Right ventricle myocardium superior (tissue), 1 donor: ENCODE measurements around the gene CAPS. TPM values are rescaled to one million over a fixed set of nuclear protein-coding genes. Genes with fewer than 3 reads are reported as not detected.
"Not testable (repeated sequence)": the region's sequence is repeated elsewhere in the genome, so short reads cannot be mapped to it uniquely, and the experiment has no call there.

Experiments
- ATAC-seq: fragments of 200-7000 bp; cut with Tn5 transposase; one replicate; pipeline ENCODE4 v1.9.1; 2020; ENCODE audit warnings: mild to moderate bottlenecking; ENCODE audit not compliant: poor library complexity
- DNase-seq: peaks from one replicate; pipeline ENCODE4 v3.0.0-alpha.2; 2020
- intact Hi-C: fragments of 100-400 bp; cut with DNase I; formaldehyde crosslinking; loops from one replicate; pipeline ENCODE4 v1.11.2; 2022
- total RNA-seq: library from RNA; stranded (reverse); fragmentation: NEBNext Ultra II Directional; extraction: Animal tissue kit (Norgen Biotek cat#: 25700); gene quantifications from one replicate; pipeline ENCODE4 v1.2.1, GENCODE V29; 2021
- donor health status: DM: no; HTN: yes; CAD: no; lungs with severe emphysema.

Gene CAPS
- total RNA-seq, 1 donor from 2014 or later: 3.4 TPM

DNA sequence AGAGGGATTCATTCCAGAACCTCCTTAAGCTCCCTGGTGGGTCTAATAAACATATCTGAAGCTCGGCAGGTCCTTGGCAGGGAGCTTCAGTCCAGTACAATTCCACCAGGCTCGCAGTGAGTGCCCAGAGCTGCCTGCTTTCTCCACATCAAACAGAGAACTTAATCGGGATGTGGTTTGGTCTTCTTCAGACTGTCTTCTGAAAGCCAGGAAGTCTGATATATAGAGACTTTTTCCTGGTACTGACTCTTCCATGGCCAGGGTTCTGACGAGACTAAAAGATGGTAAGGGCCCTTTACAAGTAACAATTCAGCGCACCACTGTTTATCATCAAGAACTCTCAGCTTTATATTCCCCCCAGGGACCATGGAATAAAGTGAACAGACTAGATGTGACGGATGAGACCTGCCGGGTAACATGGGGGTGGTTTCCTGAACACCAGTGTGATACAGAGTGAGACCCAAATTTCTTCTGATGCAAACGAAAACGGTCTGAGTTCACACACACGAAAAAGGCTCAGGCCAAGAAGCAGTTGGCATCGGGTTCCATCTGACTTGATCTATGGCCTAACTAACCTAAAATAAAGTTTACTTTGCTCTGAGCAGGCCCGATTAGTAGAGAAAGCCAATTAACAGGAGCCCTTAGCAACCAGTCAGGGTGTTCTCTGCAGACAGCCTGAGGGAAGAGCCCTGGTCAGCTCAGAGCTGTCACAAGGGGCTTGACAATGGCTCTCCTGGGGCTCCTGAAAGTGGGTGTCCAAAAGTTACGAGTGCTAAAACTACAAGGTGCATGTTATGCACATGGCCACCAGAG lies 34.9 kb downstream of the CAPS start:
- DNase-seq (no peak), ATAC-seq (peak; percentile 22)
- intact Hi-C loops: no loop called here

DNA sequence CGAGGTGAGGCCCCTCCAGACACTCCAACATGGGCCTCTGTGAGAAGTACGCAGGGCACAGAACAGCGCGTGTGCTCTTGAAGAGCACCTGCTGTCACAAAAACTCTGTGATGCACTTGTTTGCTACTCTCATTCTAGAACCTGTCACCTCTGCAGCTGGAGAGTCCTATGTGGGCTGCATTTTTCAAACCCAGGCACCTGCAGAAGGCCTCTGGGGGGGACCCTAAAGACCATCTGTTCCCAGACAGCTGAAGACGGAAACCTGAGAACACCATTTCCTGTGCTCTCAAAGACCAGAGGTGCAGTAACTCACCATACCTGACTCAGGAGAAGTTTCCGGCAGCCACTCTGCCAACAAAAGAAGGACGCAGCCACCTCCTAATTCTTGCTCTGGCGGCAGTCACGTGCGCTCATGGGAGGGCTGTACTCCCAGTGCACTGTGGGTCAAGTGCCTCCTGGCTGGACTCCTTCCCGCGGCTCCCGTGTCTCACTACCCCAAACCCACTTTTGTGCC lies 35.8 kb downstream of the CAPS start:
- ATAC-seq (peak; percentile 49), DNase-seq (peak; percentile 69)
- intact Hi-C loops: no loop called here

DNA sequence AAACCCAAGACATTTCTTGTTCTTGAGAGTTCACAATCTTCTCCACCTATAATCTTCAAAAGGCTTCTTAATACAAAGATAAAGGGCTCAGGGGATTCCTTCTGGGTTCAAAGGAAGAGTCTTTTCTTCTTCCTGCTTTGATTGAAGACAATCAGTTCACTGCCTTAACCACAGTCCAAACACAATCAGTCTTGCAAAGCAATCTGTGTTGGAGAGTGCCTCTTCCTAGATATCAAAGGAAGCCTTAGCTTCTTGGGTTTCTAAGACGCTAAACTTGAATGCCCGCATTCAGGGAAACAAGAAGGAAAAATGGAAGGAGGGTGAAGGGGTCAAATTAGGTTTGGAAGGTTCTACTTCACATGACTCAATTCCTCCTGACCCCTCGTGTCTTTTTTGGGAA lies 36.7 kb downstream of the CAPS start:
- ATAC-seq (no peak), DNase-seq (no peak)
- intact Hi-C loops: no loop called here

DNA sequence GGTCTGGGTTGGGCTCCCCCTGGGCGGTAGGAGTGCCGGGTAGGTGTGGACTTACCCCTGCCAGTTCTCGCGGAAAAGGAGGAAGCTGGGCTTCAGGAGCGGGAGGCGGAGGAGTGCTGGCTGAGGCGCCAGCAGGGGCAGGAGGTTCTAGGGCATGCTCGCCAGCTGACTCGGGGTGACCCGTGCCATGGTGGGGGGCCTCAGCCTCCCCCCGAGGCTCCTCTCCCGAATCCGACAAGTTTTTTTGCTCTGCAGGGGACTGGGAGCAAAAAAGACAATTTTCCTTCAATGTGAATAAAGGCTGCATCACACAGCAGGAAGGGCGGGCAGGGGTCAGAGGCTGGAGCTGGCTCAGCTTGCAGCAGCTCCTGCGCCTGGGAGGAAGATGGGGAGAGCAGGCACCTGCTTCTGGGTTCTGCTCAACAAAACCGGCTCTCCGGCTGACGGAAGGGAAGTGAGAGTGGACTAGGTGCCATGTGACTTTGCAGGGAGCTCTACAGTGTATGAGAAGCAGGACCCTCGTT lies 37.3 kb downstream of the CAPS start:
- DNase-seq (no peak), ATAC-seq (peak; percentile 10)
- intact Hi-C loops: no loop called here

DNA sequence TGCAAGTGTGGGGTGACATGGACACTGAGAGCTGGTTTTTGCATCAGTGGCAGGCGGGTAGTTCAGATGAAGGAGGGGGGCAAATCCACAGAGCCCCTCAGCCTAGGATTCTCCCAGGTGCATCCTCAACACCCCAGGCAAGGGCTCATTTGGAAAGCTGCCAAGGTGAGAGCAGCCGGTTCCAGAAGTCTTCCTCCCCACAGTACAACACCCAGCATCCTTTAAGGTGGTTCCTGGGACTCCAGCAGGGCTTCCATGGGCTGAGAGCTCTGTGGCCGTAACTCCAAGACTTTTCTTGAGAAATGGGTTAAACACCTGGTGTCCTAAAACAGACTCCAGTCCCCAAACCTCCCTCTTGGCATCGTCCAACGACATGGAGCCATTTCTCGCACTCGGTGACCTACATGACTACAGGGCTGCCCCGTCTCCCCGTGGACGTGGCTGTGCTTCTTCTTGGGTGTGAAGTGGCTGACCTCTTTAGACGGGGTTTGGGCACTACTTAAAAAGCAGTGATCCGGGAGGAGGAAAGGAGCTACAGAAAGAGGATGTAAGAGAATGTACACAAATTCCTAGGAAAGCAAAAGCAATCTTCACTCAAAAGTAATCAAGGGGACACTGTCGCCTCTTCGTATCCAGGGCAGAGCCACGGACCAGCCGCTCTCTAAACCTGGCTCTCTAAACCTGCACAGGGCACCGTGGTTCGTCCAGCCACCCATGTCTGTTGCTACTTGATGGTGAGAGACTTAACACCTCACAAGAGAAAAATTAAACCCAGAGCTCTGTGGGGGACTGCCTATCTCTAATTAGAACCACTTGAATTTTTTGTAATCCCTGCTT lies 38.4 kb downstream of the CAPS start:
- intact Hi-C loops: no loop called here
- ATAC-seq: no peak
- no peak for DNase-seq

DNA sequence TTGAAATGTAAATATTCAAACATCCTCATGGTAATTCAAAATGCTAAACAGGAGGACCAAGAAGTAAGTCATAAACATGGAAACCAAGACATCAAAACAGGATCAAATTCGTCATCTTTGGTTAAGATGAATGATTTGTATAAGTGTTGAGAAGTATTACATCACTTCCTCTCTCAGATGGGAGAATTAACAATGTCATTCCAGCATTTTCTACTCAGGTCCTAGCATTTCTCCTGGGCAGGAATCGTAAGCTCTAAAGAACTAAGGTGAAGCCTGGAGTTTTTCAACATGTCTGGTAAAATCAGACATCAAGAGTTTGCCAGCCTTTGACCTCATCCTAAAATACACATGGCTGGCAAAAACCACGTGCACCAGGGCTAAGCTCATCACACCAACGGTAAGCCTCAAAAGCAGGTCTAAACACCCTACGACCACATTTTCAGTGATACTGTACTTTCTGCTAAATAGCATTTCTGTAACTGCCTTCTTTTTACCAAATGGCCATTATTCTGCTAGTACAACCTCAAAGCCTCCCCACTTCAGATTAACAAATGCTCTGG lies 39.1 kb downstream of the CAPS start:
- intact Hi-C loops: no loop called here
- no peak for ATAC-seq
- DNase-seq: no peak

DNA sequence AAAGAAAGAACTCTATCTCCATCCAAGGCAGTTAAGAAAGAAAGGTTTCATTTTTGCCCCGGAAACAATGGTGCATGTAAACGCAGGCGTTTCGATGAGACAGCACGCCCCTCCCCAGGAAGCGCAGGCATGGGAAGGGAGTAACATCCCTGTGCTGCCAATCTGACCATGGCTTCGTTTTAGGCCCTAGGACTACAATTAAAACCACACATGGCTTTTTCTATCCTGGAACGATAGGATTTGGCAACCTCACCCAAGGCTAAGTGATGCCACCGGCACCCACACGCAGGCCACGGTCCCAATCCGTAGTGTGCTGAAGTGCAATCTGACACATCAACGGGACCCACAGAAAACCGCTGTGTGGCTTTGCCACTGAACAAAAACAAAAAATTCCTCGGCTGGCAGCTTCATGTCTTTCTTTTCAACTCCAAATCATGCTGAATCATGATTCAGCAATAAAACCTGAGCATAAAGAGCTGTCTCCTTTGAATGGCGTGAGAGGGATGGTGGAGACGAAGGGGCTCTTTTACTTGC lies 39.7 kb downstream of the CAPS start:
- ATAC-seq (no peak), DNase-seq (no peak)
- intact Hi-C loops: no loop called here

DNA sequence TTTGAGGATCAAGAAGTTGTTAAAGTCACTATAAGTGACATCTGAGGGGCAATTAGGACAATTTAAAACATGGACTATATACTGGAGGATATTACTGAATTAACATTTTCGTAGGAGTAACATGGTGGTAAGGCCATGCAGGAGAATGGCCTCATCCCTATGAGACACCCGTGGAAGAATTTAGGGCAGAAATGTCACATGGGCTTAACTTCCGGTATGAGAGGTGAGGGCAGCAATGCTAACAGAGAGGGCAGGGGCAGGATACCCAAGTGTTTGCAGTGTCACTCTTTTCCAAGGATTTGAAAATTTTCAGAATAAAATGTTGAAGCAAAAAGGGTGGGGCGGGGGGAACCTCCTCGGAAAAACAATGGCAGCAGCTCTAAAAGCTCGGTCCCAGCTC lies 40.2 kb downstream of the CAPS start:
- intact Hi-C loops: no loop called here
- DNase-seq (no peak), ATAC-seq (no peak)

DNA sequence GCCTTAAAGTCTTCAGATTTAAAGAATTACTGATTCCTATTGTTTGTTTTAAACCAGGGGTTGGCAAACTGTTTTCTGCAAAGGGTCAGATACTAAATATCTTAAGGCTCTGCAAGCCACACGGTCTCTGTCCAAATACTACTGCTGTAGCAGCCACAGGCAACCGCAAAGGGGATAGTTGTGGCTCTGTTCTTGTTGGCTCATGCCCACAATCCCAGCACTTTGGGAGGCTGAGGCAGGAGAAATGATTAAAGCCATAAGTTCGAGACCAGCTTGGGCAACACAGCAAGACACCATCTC lies 41.5 kb downstream of the CAPS start:
- no peak for ATAC-seq
- intact Hi-C loops: no loop called here
- DNase-seq: no peak

DNA sequence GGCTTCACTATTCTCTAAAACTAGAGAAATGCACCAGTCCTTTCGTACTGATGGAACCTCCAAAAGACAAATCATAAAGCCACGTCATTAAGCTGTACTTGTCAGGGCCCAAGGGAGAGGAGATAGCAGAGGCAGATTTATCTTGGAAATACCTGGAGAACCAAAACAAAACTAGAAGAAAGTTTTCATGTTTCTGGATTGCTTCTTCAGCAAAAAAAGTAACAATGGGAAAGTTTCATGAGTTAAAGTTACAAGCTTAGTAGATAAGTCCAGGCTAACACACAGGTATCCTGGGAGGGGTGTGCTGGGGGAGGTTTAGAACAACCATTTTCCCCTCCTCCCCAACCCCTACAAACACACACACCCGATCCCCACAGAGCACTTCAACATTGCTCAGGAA lies 42.3 kb downstream of the CAPS start:
- DNase-seq (no peak), ATAC-seq (no peak)
- intact Hi-C loops: no loop called here

DNA sequence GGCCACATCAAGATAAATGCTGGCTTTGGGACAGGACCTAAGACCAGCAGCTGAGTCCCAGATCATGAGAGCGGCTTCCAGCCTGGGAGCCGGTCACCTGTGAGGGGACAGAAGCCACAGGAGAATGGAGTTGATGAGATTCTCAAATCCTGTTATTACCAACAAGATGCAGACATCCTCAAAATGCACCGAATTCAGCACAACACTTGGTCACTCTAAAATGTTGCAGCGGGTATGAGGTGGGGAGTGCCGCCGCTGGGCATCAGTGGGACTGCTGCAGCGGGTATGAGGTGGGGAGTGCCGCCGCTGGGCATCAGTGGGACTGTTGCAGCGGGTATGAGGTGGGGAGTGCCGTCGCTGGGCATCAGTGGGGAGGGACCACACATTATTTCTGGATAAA lies 42.7 kb downstream of the CAPS start:
- intact Hi-C loops: no loop called here
- ATAC-seq (no peak), DNase-seq (no peak)

DNA sequence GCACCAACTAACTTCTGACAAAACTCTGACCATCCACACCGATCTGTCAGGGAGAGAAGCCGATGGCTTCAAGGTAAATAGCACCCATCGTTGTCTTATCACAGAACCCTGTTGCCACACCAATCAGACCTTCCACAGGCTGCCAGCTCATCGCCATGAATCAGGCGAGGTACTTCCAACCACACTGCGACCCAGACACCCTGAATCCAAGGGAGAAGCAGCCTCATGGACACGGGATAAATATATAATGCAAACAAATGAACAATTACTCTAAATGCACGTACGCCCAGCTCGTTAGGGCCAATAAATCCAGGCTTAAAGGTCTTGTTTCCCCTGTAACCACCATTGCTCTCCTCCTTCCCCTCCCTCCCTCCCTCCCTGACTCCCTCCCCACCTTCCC lies 43.1 kb downstream of the CAPS start:
- no peak for ATAC-seq
- intact Hi-C loops: no loop called here
- DNase-seq: no peak

DNA sequence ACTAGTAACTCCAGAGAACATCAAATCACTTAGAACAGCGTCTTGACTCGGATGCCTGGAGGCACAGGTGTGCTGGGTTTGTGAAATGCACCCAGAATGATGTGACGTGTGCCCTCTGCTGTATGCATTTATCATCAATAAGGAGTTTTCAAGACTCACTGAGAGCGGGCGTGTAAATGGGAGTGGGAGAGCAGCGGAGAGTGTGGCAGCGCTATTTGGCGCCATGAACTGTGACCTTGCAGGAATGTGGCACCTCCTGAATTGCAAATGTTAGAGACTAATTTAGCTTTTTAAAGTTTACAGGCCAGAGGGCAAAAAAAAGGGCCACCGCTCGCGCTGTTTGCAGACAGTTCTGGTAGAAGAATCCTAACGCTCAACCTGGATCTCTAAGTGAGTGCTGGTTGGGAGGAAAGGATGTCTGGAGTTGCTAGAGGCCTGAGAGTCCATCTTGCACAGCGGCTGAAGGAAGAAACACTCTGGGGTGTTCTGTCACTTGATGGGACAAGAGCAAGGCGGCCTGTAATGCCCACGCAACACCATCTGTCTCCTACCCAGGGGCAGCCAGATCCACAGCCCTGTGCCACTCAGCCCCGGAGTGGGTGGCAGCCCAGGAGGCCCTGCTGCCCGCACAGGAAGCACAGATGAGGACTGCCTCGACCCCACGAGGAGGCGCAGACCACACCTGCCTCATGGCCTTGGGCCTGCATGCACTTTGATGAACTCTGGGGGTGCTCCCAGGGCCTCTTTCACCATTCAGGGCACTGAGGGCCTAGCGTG lies 44.2 kb downstream of the CAPS start:
- DNase-seq: no peak
- intact Hi-C loops: no loop called here

DNA sequence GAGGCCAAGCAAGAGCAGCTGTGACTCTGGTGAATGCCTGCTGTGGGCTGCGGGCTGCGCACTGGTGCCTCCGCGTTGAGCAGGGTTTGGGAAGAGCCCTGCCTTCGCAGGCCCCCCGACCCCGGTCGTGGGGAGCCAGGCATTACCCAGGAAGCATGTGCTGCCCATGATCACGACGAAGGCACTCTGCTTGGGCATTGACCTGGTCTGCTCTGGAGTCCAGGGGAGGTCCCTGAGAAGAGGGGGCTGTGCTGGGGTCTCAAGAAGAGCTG lies 44.7 kb downstream of the CAPS start:
- DNase-seq (no peak), ATAC-seq (no peak)
- intact Hi-C loops: no loop called here

More for the DNA sequence above, 44.2 kb downstream of the CAPS start:
- no peak for ATAC-seq

DNA sequence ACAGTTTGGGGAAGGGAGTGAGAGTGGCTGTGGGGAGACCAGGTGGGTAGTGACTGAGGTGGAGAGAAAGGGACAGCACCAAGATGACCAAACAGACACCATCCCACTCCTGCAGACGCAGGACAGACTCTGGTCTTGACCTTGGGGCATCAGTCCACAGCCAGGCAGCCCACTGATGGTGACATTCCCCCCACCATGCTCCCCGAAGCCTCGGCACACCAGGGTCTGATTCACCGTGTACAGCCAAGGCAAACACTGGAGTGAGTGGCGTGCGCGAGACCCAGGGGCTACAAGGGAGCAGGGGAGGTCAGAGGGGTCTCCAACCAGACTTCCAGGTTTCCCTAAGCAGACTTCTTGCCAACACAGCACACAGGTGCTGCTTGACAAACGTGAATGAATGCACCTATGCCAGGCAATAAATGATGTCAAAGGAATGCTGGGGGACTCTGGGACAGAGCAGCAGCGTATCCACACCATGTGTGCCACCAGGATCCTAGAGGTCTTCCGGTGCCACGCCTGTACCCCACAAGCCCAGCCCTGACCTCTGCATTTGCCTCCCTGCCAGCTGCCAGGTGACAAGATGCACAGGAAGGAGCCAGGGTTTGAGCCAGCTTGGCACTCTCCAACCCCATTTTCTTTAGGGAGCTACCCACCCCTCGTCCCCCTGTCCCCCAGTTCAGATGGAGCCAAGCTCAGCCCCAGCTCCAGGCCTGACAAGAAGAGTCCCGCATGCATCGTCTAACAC lies 45.4 kb downstream of the CAPS start:
- ATAC-seq (no peak), DNase-seq (no peak)
- intact Hi-C loops: no loop called here

DNA sequence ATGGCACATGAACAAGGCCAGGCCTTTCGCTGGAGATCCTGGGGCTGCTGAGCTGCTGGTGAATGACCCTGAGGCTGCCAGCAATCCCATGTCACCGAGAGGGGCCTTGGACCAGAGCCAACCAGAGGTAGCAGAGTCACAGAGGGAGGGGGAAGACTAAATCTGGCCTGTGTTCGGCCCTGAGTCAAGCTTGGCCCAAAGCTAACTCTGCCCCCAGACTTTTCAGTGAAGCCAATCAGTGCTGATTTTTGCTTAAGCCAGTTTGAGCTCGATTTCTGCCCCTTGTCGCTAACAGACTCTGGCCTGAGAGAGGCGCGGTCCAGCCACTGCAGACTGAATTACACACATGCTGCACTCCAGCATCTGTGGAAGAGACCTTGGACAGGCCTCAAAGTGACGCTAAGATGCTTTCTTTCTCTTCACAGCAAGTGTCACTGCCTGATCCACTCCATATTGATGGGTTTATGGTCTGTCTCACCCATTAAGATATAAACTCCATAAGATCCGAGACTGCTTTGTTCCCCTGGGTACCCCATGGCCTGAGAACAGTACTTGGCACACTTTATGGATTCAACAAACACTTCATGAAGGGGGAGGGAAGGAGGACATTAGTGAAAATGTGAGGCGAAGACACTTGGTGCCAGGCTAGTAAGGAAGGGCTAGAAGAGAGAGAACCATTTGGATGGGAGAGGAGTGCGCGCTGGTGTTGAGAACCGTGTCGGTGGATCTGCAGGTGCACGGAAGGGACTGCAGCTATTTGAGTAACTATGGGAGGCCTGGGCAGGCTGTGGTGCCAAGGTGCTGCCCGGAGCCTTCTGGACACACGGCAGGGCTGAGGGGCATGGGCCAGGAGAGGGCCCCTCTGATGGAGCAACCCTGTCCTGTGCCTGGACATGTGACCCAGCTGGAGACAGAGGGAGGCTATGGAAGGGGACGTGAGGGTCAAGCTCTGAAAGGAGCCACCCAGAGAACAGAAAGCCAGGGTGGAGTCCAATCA lies 46.2 kb downstream of the CAPS start:
- intact Hi-C loops: no loop called here
- ATAC-seq: peak; percentile 32
- DNase-seq: no peak

DNA sequence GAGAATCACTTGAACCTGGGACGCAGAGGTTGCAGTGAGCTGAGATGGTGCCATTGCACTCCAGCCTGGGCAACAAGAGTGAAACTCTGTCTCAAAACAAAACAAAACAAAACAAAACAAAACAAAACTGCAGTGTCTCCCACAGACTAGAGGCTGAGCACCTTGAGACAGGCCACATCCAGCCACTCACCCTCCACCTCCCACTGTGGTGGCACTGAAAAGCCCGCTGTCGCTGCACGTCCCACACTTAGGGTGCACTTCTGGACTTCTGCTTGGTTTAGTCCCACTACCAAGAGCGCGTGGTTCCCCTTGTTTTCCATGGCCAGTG lies 47.6 kb downstream of the CAPS start:
- intact Hi-C loops, DNase-seq, ATAC-seq: not testable (repeated sequence)
